Esophagus squamous epithelium (tissue), 5 donors: ENCODE measurements around the gene PTPRG. TPM values are rescaled to one million over a fixed set of nuclear protein-coding genes. Genes with fewer than 3 reads are reported as not detected.

ENCODE experiments used
- DNase-seq: peaks from one replicate; lab custom pipeline; 2025; lab: John Stamatoyannopoulos, UW
- H3K27ac ChIP-seq, 4 donors: fragments of 200-600 bp; sonication (generic); one replicate each; pipeline ENCODE4 v1.5.1; 2016 to 2019; ENCODE audit warnings: mild to moderate bottlenecking in 1 of 4
- H3K27me3 ChIP-seq, 4 donors: fragments of 200-600 bp; sonication (generic); 1 replicate in 3 of 4; 2 replicates in 1 of 4; pipeline versions ENCODE4 v1.5.1 to v1.6.0; 2017 to 2021; ENCODE audit warnings: antibody characterized with exemption in 1 of 4
- H3K36me3 ChIP-seq, 3 donors: fragments of 200-600 bp; sonication (generic); one replicate each; pipeline ENCODE4 v1.5.1; 2016 to 2019
- H3K4me1 ChIP-seq, 3 donors: fragments of 200-600 bp; sonication (generic); one replicate each; pipeline ENCODE4 v1.5.1; 2017 to 2019
- H3K4me3 ChIP-seq, 4 donors: fragments of 200-600 bp; sonication (generic); 1 replicate in 3 of 4; 2 replicates in 1 of 4; pipeline ENCODE4 v1.5.1; 2016 to 2019; ENCODE audit warnings: mild to moderate bottlenecking in 2 of 4, moderate library complexity in 1 of 4
- H3K9me3 ChIP-seq, 3 donors: fragments of 200-600 bp; sonication (generic); one replicate each; pipeline ENCODE4 v1.5.1; 2016 to 2019
- CTCF ChIP-seq, 6 experiments: fragments of 450-650 bp in 4 of 6; fragments of 200-600 bp in 2 of 6; sonication (generic) in 2 of 6; IDR thresholded peaks; one replicate each; pipeline ENCODE4 v1.5.1; 2016 to 2019; ENCODE audit warnings: antibody characterized with exemption in 6 of 6, mild to moderate bottlenecking in 4 of 6, moderate library complexity in 4 of 6
- POLR2A ChIP-seq, 4 donors: fragments of 450-650 bp; IDR thresholded peaks; one replicate each; pipeline ENCODE4 v1.6.1; 2017; ENCODE audit warnings: antibody characterized with exemption in 4 of 4, mild to moderate bottlenecking in 4 of 4, moderate library complexity in 3 of 4
- WGBS, 2 donors: methylation state at CpG; one replicate each; pipeline ENCODE4 v1.1.5; 2018; 5-methylcytosine and 5-hydroxymethylcytosine counted together
- intact Hi-C: fragments of 100-400 bp; cut with DNase I; formaldehyde crosslinking; loops from one replicate; pipeline ENCODE4 v1.15.0; 2022
- total RNA-seq, 4 donors: library from RNA; depleted of rRNA; stranded (reverse); fragments of >200 nt; gene quantifications; one replicate each; pipeline ENCODE4 v1.1.0, GENCODE V29; 2016
- donor health status: DM: yes; HTN: yes; CAD: no.

PTPRG gene
- total RNA-seq, 4 donors from 2014 or later, result 3.7 to 42.2 (median 15.2) TPM

GRCh38 chr3:61612211-61613194, 51.1 kb downstream of the PTPRG start:
- H3K36me3 ChIP-seq, result no peaks in the 10 kb centered on the region
- H3K4me1 ChIP-seq, result peaks cover 0 to 3% (median 0%) of the 10 kb centered on the region in 3 donors
- no peak overlapping the region for H3K27ac ChIP-seq
- no peak for DNase-seq
- WGBS, 2 donors, result 84 to 92% methylated on average over 12 to 13 of the region's 13 CpGs
- no peak for TF ChIP-seq POLR2A (IDR thresholded peaks at IDR 0.05)
- no peak for TF ChIP-seq CTCF (IDR thresholded peaks at IDR 0.05)
- no peaks in the 10 kb centered on the region for H3K9me3 ChIP-seq
- no peaks in the 10 kb centered on the region for H3K27me3 ChIP-seq
- H3K4me3 ChIP-seq, result no peak overlapping the region
- intact Hi-C loops, result no loop called here

GRCh38 chr3:61613666-61614065, 52.3 kb downstream of the PTPRG start:
- Histone ChIP-seq H3K9me3 (no peaks in the 10 kb centered on the region), H3K27me3 (no peaks in the 10 kb centered on the region), H3K4me3 (no peak overlapping the region), H3K4me1 (peaks cover 0 to 3% (median 0%) of the 10 kb centered on the region in 3 donors), H3K36me3 (no peaks in the 10 kb centered on the region), H3K27ac (no peak overlapping the region)
- intact Hi-C loops, result no loop called here
- no peak for DNase-seq
- no peak for TF ChIP-seq CTCF (IDR thresholded peaks at IDR 0.05)
- TF ChIP-seq POLR2A (IDR thresholded peaks at IDR 0.05), result no peak
- WGBS, 2 donors, result 91 to 95% methylated on average over 1 of the region's 1 CpG

GRCh38 chr3:61615643-61616042, 54.3 kb downstream of the PTPRG start:
- WGBS, 2 donors, result 78 to 95% methylated on average over 3 to 4 of the region's 4 CpGs
- intact Hi-C loops, result no loop called here
- no peak for DNase-seq

GRCh38 chr3:61616586-61616985, 55.2 kb downstream of the PTPRG start:
- 92 to 98% methylated on average over 6 of the region's 6 CpGs for WGBS, 2 donors
- Histone ChIP-seq H3K4me3 (no peak overlapping the region), H3K27ac (no peak overlapping the region), H3K27me3 (no peaks in the 10 kb centered on the region), H3K9me3 (no peaks in the 10 kb centered on the region), H3K36me3 (no peaks in the 10 kb centered on the region), H3K4me1 (no peaks in the 10 kb centered on the region)
- TF ChIP-seq POLR2A (IDR thresholded peaks at IDR 0.05) (no peak), CTCF (IDR thresholded peaks at IDR 0.05) (no peak)
- DNase-seq, result no peak
- intact Hi-C loops, result no loop called here

More at GRCh38 chr3:61615643-61616042, 54.3 kb downstream of the PTPRG start:
- no peak overlapping the region for H3K27ac ChIP-seq
- H3K4me1 ChIP-seq, result no peaks in the 10 kb centered on the region
- TF ChIP-seq POLR2A (IDR thresholded peaks at IDR 0.05) (no peak), CTCF (IDR thresholded peaks at IDR 0.05) (no peak)
- no peak overlapping the region for H3K4me3 ChIP-seq
- H3K36me3 ChIP-seq, result no peaks in the 10 kb centered on the region
- no peaks in the 10 kb centered on the region for H3K9me3 ChIP-seq
- no peaks in the 10 kb centered on the region for H3K27me3 ChIP-seq

GRCh38 chr3:61617041-61617440, 55.7 kb downstream of the PTPRG start:
- DNase-seq, result no peak
- TF ChIP-seq POLR2A (IDR thresholded peaks at IDR 0.05) (no peak), CTCF (IDR thresholded peaks at IDR 0.05) (no peak)
- H3K36me3 ChIP-seq, result no peaks in the 10 kb centered on the region
- no peaks in the 10 kb centered on the region for H3K9me3 ChIP-seq
- WGBS, 2 donors, result 69 to 91% methylated on average over 4 of the region's 4 CpGs
- intact Hi-C loops, result no loop called here
- no peaks in the 10 kb centered on the region for H3K27me3 ChIP-seq
- no peaks in the 10 kb centered on the region for H3K4me1 ChIP-seq
- H3K4me3 ChIP-seq, result no peak overlapping the region
- H3K27ac ChIP-seq, result no peak overlapping the region
